Fibroblast of lung (primary cell): ENCODE data around the gene ZNF598. TPM values are rescaled to one million over a fixed set of nuclear protein-coding genes. Genes with fewer than 3 reads are reported as not detected.

Experiments used
- DNase-seq, 2 donors: peaks; one replicate each; pipeline versions ENCODE4 v3.0.0 to v3.0.0-alpha.2; 2010; ENCODE audit warnings: low read depth in 2 of 2
- H2AFZ ChIP-seq: 2 replicates; pipeline ENCODE4 v1.5.1; 2012; ENCODE audit warnings: low read length, control low read depth, inconsistent platforms
- H3K27ac ChIP-seq: 2 replicates; pipeline ENCODE4 v1.5.1; 2011; ENCODE audit warnings: low read length, control low read depth; ENCODE audit not compliant: insufficient read depth
- H3K27me3 ChIP-seq: 2 replicates; pipeline ENCODE4 v1.5.1; 2011; ENCODE audit warnings: mild to moderate bottlenecking, low read length; ENCODE audit not compliant: control insufficient read depth, insufficient read depth
- H3K36me3 ChIP-seq: 2 replicates; pipeline ENCODE4 v1.5.1; 2011; ENCODE audit warnings: low read length; ENCODE audit not compliant: control insufficient read depth, insufficient read depth
- H3K4me1 ChIP-seq: 2 replicates; pipeline ENCODE4 v1.5.1; 2011; ENCODE audit warnings: low read length; ENCODE audit not compliant: control insufficient read depth, insufficient read depth; ENCODE audit errors: extremely low read depth
- H3K4me2 ChIP-seq: 2 replicates; pipeline ENCODE4 v1.5.1; 2011; ENCODE audit warnings: low read length, control low read depth; ENCODE audit not compliant: insufficient read depth; ENCODE audit errors: extremely low read depth
- H3K4me3 ChIP-seq, 4 experiments: fragments of 200-600 bp in 1 of 4; sonication (generic) in 1 of 4; replicated peaks in 1 of 4; 2 replicates each; pipeline ENCODE4 v1.5.1; 2011 to 2016; ENCODE audit warnings: low read length in 4 of 4, low read depth in 3 of 4, mild to moderate bottlenecking in 3 of 4, control low read depth in 2 of 4, inconsistent platforms in 1 of 4, mixed read lengths in 1 of 4; ENCODE audit not compliant: insufficient read depth in 1 of 4; ENCODE audit errors: control extremely low read depth in 1 of 4
- H3K79me2 ChIP-seq: 2 replicates; pipeline ENCODE4 v1.5.1; 2012; ENCODE audit warnings: mild to moderate bottlenecking, low read length, inconsistent platforms; ENCODE audit not compliant: control insufficient read depth, insufficient read depth
- H3K9ac ChIP-seq: 2 replicates; pipeline ENCODE4 v1.5.1; 2011; ENCODE audit warnings: mild to moderate bottlenecking, low read length, control low read depth; ENCODE audit not compliant: insufficient read depth
- H3K9me3 ChIP-seq: 2 replicates; pipeline ENCODE4 v1.5.1; 2012; ENCODE audit warnings: low read depth, low read length; ENCODE audit not compliant: control insufficient read depth, insufficient read depth
- H4K20me1 ChIP-seq: 2 replicates; pipeline ENCODE4 v1.5.1; 2011; ENCODE audit warnings: low read length; ENCODE audit not compliant: control insufficient read depth, insufficient read depth; ENCODE audit errors: extremely low read depth
- EZH2 ChIP-seq: IDR thresholded peaks from 2 replicates; pipeline ENCODE4 v1.5.1; 2012; ENCODE audit warnings: low read length, control low read depth, mild to moderate bottlenecking; ENCODE audit errors: missing control alignments
- polyA plus RNA-seq, 2 donors: library from polyadenylated mRNA; depleted of rRNA in 1 of 2; stranded (reverse) in 1 of 2; unstranded in 1 of 2; fragments of >200 nt; gene quantifications; 2 replicates each; pipeline ENCODE4 v1.2.1, GENCODE V29; 2011 to 2012; ENCODE audit warnings: missing spikeins in 1 of 2
- total RNA-seq: library from RNA; depleted of rRNA; stranded (reverse); fragments of >200 nt; gene quantifications from 2 replicates; pipeline ENCODE4 v1.2.1, GENCODE V29; 2014
- TF ChIP-seq, protein P1 (sequence below), 2 donors: IDR thresholded peaks in 1 of 2; conservative IDR thresholded peaks in 1 of 2; 1 replicate in 1 of 2; 2 replicates in 1 of 2; pipeline ENCODE4 v1.5.1; 2011 to 2012; ENCODE audit warnings: low read length in 2 of 2, control low read depth in 1 of 2, inconsistent platforms in 1 of 2, low read depth in 1 of 2, mild to moderate bottlenecking in 1 of 2

ZNF598 gene
- total and polyA plus RNA-seq, 2 donors (not counting 1 experiment from before 2014, with no cell fraction given): 11.6 to 18.8 TPM

DNA sequence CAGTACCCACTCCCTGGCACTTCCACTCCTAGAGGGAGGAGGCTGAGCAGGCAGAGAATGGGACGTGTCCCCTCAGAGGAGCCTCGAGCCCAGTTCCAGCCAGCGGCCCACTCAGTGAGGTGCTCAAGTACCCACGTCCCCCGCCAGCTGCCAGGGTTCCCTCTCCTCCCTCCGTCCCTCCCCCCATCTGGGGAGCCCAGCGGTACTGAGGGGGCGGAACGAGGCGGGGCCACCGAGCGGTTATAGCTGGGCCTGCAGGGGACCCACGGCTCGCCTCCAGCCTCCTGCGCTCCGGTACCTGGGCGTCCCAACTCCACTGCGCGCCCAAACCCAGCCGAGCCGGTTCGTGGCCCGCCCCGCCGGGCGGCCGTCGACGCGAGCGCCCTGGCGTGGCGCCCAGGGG, 9.9 kb upstream of the ZNF598 start, which contains the start of gene NPW:
TSS of gene NPW (plus strand) at position 268 of the 403 bp plus-strand sequence.
- H4K20me1 ChIP-seq: no peaks in the 10 kb centered on the region
- no peaks in the 10 kb centered on the region for H3K36me3 ChIP-seq
- no peak within 1 kb of the TSS for H3K27ac ChIP-seq
- H3K9ac ChIP-seq: no peak within 1 kb of the TSS
- TF ChIP-seq, protein P1, sequence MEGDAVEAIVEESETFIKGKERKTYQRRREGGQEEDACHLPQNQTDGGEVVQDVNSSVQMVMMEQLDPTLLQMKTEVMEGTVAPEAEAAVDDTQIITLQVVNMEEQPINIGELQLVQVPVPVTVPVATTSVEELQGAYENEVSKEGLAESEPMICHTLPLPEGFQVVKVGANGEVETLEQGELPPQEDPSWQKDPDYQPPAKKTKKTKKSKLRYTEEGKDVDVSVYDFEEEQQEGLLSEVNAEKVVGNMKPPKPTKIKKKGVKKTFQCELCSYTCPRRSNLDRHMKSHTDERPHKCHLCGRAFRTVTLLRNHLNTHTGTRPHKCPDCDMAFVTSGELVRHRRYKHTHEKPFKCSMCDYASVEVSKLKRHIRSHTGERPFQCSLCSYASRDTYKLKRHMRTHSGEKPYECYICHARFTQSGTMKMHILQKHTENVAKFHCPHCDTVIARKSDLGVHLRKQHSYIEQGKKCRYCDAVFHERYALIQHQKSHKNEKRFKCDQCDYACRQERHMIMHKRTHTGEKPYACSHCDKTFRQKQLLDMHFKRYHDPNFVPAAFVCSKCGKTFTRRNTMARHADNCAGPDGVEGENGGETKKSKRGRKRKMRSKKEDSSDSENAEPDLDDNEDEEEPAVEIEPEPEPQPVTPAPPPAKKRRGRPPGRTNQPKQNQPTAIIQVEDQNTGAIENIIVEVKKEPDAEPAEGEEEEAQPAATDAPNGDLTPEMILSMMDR (conservative IDR thresholded peaks at IDR 0.05 in 1 of 2, IDR thresholded peaks at IDR 0.05 in 1 of 2; ENCODE audit: low read depth in 1 of 2, low read length in 2 of 2): no peak
- TF ChIP-seq EZH2: peak; percentile 25
- H3K4me2 ChIP-seq: peak within 1 kb of the TSS; percentile 25
- no peaks in the 10 kb centered on the region for H3K79me2 ChIP-seq
- H3K27me3 ChIP-seq: peaks cover 8% of the 10 kb centered on the region
- no peaks in the 10 kb centered on the region for H3K9me3 ChIP-seq
- H3K4me3 ChIP-seq: no peak within 1 kb of the TSS
- peaks cover 12% of the 10 kb centered on the region for H3K4me1 ChIP-seq
- no peak for DNase-seq
- no peak within 1 kb of the TSS for H2AFZ ChIP-seq

DNA sequence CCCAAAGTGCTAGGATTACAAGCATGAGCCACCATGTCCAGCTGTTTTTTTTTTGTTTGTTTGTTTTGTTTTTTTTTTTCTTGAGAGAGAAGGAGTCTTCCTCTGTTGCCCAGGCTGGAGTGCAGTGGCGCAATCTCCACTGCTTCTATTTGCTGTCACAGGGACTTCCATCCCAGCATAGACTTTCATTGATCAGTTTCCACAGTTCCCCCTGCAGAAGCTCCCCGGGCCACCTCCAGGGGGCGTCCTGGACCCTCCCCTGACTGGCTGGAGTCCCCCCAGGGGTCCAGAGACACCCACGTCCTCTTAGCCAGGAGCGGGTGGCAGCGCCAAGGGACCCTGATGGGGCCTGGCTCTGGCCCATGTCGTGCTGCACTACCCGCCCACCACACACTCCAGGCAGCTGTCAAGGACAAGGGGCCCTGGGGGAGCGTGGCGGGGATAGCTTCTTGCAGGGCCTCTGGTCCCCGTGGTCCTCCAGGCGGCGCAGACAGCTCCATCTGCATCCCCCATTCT, 6.8 kb upstream of the ZNF598 start:
- Histone ChIP-seq H3K36me3 (no peaks in the 10 kb centered on the region), H3K4me1 (peaks cover 3% of the 10 kb centered on the region), H3K27ac (no peak overlapping the region), H3K4me2 (no peak overlapping the region), H3K4me3 (no peak overlapping the region), H4K20me1 (no peaks in the 10 kb centered on the region), H3K79me2 (no peaks in the 10 kb centered on the region), H2AFZ (no peak overlapping the region), H3K9ac (no peak overlapping the region), H3K27me3 (peaks cover 8% of the 10 kb centered on the region), H3K9me3 (no peaks in the 10 kb centered on the region)
- DNase-seq: no peak
- TF ChIP-seq, protein P1 (conservative IDR thresholded peaks at IDR 0.05 in 1 of 2, IDR thresholded peaks at IDR 0.05 in 1 of 2; ENCODE audit: low read depth in 1 of 2, low read length in 2 of 2): peak; percentile 39 to 43
- no peak for TF ChIP-seq EZH2

DNA sequence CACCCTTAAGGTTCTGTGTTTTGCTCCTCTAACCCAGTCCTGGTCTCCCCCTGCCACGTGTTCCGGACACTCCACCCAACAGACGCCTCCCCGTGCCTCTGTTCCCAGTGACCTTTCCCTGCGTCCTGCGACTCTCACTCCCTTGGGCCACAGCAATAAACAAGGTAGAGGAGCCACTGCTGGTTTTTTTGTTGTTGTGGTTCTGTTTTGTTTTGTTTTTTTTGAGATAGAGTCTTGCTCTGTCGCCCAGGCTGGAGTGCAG, 6.3 kb upstream of the ZNF598 start:
- Histone ChIP-seq H3K36me3 (no peaks in the 10 kb centered on the region), H3K27me3 (peaks cover 8% of the 10 kb centered on the region), H3K9me3 (no peaks in the 10 kb centered on the region), H3K4me3 (no peak overlapping the region), H3K9ac (no peak overlapping the region), H3K4me1 (peaks cover 3% of the 10 kb centered on the region), H3K27ac (no peak overlapping the region), H3K79me2 (no peaks in the 10 kb centered on the region), H3K4me2 (no peak overlapping the region), H4K20me1 (no peaks in the 10 kb centered on the region), H2AFZ (no peak overlapping the region)
- no peak for DNase-seq
- no peak for TF ChIP-seq EZH2
- TF ChIP-seq, protein P1 (conservative IDR thresholded peaks at IDR 0.05 in 1 of 2, IDR thresholded peaks at IDR 0.05 in 1 of 2; ENCODE audit: low read depth in 1 of 2, low read length in 2 of 2): no peak
